NOMO-1 (cell line): ENCODE data around the gene BTRC.
A peak's percentile ranks its signal among the peaks of the same experiment; 100 is the strongest.
"Not testable (repeated sequence)": the region's sequence is repeated elsewhere in the genome, so short reads cannot be mapped to it uniquely, and the experiment has no call there.

ENCODE experiments used
- DNase-seq, 2 experiments: peaks; one replicate each; lab custom pipeline; 2025; ENCODE audit not compliant: unreplicated experiment in 2 of 2; lab: John Stamatoyannopoulos, UW

Gene BTRC

DNA sequence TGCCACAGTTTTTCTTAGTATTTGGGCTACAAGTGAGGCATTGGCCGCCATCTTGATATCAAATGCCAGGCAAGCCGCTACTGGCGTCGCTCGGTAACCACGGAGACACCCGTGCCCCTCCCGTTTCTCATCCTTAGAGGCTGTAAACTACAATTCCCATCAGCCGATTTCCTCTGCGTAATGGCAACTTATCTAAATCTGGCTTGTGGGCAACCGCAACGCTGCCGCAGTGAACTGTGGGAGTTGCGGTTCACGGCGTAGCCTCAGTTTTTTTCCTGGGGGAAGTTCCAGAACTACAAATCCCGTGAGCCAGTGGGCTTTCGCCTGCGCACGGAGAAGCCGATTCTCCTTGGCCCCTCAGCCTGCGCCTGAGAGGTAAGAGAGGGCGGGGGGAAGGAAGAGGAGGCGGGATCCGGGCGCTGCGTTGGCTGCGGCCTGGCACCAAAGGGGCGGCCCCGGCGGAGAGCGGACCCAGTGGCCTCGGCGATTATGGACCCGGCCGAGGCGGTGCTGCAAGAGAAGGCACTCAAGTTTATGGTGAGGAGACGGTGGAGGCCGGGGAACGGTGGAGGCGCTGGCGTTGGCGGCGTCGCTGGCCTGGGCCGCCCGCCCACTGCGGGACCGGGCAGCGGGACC is at the start of gene BTRC:
TSS of gene BTRC (plus strand) at position 474 of the 636 bp plus-strand sequence. CDS start at position 490, 16 bp downstream.
- peak; percentile 99 for DNase-seq

DNA sequence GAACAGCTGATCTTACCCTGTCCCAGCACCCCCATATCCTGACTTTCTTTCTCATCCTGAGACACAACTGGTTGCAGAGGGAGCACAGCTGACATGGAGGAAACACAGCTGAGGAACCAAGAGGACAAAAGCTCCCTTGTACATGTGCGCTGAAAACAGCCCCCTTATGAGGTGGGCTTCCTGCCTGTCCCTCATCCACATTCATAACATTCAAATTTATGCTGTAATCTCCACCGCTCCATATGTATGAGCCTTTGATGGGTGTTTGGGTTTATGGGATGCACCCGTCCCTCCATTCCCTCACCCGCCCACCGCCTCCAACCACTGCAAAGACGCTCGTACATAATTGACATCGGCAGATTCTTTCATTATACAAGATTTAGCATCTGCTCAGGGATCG is 49.6 kb upstream of the BTRC start:
- DNase-seq: no peak

DNA sequence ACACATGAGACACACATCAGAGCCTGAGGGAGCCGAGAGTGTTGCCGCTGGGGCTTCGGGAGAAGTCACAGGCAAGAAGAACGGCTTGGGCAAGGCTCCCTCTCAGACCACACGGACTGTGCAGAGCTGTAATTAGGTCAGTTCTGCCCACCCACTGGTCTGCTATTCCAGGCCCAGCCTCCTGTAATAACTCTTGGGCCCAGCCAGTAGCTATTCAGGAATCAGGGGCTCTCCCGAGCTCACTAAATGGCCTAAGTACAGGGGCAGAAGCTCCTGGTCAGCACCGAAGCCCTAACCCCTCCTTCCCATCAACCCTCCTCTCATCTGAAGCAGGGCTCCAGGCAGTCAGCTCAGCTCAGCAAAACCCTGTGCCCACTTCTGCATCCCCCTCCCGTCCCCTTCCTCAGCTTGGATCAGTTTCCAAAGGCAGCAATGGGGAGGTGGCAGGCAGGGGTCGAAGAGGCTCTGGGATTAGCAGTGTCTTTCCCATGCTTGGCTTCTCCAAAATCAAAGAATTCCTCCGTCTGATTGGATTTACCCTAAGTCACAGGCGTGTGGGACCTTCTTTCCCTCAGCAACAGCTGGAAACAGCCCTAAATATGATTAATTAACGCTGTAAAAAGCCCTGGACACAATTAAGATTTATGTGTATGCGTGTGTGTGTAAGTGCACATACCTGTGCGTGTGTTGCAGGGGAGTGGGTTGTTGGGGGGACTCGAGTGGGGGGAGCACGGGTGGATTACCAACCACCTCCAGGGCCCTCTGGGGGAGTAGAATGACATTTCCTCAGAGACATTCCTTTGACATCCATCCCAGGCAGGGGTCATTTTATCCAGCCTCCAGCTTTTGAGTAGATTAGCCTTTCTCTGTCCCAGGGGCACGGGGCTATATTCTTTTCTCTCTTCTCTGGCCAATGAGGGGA is 48.4 kb upstream of the BTRC start:
- no peak for DNase-seq

DNA sequence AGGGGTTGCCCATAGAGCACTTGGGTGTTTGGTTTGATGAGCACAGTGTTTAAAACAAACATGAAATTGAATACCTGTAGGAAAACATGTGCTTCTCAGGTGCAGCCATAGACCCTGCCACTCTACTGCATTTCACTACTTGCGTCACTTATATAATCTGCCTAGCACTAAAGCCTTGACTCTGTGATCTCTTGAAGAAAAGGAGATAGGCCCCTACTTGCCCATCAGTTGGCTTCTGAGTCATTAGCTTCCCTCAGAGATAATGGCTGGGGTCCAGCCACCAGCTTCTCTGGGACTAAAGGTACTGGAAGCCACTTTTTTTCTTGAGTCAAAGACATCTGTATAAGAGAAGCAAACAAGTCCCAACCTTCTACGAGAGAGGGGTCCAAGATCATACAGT is 45.9 kb upstream of the BTRC start:
- no peak for DNase-seq

DNA sequence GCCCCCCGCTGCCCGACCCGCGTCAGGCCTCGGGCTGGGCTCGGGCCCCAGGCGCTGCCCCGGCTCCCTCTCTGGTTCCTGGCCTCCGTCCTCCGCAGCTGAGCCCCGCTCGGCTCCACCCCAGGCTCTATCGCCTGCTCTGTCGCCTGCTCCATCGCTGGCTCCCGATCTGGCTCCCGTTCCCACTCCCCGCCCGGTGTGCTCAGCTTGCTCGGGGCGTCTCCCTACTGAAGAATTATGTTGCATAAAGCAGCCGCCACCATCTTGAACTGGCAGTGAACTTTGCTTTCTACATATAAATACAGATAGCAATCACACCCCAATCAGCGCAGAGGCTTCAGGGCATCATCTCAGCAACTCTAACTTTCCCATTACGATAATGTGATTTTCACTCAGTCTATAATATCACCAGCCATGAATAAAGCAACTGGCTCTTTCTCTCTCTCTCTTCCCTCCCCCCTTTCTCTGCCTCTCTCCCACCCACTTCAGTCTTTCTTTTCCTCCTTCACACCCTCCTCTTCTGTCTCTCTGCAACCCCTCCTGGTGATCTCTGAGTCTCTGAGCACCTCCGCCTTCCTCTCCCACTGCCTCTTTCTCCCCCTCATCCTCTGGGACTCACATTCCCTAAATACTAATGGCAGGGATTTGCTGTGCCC is 43.3 kb upstream of the BTRC start:
- no peak for DNase-seq

DNA sequence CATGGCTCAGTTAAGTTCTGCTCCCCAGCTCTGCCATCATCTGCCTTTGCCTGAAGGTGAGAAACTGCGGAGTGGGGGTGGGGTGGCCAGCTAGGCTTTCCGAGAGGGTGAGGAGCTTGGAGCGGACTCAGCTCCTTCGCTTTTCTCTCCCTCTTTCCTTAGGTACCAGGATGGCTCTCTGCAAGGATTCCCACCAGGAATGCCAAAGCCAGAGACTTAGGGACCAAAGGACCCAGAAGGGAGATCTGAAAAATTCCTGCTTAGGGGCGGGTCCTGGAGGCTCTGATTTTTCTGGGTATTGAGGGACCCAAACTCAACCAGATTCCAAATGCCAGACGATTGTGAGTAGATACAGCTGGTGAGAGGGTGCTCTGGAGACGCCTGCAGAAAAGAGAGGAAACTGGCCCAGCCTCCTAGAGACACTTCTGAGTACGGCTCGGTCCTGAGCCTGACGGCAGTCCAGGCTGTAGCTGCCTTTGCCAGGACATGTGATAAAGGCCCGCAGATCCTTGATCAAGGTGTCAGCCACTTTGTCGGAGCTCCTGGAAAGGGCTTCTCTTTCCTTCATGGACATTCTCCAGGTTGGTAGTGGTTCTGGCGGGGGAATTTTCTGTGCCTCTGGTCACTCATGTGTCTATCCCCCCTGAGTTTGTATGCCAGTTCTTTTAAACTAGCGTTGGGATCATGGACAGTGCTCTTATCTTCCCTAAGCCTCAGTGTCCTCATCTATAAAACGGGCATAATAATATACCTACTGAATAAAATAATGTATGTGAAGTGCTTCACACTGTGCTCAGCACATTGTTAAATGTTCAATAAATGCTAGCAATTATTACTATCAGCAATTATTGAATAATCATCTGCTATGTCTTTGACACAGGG is 42.5 kb upstream of the BTRC start:
- no peak for DNase-seq

DNA sequence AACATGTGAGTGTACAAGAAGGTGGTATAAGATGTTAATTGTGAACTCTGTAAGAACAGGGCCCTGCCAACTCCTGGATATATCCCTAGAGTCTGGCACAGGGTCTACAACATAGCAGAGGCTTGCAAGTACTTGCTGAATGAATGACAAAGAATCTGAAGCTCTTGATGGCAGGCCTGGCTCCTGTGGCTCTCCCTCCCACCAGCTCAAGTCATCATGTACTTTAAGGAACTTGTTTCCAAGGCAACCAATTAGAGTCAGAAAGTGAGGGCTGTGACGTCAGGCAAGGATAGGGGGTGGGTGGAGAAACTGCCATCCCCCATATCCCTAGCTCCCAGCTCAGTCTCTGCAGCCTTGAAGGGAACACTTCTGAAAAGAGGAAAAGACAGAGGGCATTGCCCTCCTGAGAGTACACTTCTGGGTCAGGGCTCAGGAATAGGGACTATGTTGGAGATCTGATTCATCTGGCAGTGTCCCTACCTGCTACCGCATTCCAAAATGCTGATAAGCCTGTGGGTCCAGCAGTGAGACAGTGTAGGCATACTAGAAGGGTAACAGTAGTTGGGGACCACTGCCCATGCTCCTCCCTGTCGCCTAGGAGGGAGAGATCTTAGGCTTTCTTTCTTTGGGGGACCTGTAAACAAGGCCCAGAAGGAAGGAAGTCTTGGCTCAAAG is 34.6 kb upstream of the BTRC start:
- no peak for DNase-seq

DNA sequence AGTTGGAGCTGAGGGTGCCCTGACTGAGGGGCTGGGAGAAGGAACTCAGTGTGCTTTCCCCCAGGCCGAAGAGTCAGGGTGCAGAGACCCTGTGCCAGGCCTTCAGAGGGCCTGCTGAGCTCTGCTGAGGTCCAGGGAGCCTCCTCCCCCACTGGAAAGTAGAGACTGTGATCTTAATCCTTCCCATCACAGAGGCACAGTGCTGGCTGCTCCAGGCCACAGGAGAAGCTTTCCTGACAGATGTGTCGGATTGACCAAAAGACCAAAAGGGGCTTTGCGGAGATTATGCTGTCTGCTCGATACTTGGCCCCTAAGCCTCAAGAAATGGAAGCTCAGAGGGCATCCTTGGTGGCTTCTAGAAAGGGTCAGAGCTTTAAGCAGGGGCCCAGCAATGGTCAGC is 32.9 kb upstream of the BTRC start:
- no peak for DNase-seq

DNA sequence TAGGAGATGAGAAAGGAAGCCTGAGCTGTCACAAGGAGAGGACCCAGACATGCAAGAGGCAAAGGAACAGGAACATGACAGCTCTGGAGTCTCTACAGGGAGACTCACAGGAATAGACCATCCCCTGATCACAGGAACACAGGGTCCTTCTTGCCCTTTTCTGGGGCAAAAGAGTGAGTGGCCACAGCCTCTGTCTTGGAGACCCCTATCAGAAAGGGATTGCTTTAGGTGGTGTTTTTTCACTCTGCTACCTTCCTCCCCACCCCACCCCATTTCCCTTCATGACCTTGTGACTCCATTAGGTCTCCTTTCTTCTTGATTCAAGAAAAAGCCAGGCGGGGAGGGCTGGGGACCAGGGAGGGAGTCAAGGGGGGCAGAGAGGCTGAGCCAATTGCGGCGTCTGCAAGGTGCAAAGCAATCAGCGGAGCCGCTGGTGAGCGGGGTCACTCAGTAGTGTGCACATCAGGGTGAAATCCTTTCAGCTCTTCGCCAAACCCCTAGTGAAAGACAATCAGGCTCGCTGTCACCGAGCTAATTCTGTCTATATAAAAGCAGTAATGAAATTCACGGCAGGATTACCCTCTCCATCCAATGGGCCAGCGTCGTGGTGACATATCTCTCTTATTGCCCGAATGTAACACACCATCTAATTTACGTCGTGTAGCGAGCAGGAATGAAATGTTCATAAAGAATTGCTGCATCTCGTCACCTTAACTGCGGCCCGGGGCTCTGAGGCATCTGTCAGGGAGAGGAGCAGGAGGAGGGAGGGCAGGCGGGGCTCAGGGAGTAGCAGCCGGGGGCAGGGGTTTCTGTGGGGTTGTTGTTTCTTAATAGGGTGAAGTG is 31.5 kb upstream of the BTRC start:
- no peak for DNase-seq

DNA sequence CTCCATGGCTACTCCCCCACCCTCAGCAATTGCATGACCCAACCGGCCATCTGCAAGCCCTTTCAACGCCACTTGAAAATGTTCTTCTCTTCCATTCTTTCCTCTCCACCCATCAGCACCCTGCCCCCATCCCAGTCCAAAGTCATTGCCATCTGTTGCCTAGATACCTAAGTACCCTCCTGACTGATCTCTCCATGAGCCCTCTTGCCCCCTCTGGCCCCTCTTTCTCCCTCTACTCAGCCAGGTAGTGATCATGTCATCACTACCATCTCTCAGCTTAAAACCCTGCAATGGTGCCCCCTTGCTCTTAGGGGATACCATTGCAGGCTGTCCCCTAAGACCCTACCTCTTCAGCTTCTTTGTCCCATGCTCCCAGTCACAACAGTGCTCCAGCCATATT is 30.5 kb upstream of the BTRC start:
- no peak for DNase-seq

DNA sequence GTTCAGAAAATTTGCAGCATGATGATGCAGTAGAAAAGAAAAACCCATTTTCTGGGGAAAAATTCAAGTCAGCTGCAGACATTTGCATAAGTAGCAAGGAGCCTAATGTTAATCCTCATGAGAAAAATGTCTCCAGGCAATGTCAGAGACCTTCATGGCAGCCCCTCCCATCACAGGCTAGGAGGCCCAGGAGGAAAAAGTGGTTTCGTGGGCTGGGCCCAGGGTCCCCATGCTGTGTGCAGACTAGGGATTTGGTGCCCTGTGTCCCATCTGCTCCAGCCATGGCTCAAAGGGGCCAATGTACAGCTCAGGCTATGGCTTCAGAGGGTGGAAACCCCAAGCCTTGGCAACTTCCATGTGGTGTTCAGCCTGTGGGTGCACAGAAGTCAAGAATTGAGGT is 26.5 kb upstream of the BTRC start:
- DNase-seq: not testable (repeated sequence)

DNA sequence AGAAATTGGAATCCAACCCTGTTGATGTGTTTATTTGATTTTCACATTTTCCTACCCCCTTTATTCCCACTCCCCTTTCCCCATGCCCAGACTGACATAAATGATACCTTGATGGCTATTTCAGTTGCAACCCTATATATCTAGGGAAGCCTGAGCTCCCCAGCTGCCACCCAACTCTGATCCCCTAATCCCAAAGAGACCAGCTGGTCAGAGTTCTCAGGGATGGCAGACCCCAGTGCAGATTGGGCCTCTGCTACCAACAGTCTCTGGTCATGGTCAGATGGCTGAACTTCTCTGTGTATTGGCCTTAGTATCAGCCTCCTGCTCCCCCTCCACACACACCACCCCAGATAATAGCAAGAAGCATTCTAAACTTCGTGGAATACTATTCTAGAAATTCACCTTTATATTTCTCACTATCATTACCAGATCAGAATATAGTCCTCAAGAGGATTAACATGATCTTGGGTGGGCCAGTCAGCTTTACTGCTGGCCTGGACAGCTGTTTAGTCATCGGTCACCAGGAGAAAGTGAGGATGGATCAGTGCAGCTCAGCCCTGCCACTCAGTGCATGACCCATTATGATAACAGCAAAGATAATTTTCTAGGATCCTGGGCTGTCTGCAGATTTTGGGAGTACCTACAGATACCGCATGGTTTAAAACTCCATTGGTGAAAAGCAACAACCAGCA is 24.5 kb upstream of the BTRC start:
- DNase-seq: no peak

DNA sequence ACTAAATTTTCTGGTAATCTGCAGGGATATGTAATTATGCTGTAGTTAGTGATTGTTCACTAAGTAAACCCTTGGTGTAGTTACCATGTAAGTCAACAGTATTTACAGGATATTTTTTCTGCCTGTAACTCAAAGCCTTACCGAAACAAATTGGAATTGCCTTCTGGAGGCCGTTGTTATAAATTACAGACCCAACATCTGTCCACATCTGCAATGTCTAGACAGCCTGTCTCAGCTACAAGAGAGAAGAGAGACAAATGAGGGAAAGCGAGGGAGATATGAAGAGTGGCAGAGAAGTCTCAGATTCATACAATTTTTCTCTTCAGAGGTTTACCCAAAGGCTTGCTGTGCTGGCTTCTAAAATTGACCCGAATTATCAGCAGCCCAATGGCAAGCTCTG is 23.7 kb upstream of the BTRC start:
- no peak for DNase-seq

DNA sequence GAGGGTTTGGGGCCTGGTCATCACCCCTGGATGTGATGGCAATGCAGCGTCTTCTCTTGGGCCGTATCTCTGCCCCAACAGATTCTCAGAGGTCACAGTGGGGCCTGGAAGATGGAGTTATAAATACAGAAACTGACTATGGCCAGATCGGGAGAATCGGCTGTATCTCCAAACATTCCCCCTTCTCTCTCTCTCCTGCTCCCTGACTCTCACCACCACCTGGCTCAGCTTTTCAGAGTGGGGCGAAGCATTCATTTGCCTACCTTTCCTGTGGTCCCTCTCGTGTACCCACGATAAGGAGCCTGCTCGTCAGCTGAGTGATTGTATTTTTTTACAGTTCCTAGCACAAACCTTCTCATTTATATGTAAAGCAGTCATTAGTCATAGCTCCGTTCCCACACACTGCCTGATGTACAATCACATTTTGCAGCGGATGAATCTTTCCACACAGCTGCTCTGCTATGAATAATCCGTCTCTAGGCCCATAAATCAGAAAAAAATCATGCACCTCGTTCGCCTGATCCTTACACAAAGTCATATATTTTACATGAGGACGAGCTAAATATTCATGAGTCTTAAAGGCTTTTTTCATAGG is 23.2 kb upstream of the BTRC start:
- DNase-seq: no peak

DNA sequence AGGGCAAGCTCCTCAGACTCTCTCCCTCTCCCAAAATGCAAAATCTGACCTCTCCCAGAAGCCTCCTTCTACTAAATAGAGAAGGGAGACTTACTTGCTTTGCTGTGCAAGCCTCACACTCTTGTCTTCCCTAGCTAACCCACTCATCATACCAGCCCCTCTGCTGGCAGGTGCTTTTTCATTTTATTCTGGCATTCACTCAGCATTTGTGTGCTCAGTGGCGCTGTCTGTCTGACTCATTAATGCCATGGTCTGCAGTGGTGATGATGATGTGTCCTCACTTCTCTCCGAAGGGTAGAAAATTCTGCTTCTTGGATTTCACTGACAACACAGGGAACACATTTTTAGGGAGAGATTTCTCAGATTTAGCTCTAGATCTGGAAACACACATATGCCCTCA is 22.0 kb upstream of the BTRC start:
- DNase-seq: no peak

DNA sequence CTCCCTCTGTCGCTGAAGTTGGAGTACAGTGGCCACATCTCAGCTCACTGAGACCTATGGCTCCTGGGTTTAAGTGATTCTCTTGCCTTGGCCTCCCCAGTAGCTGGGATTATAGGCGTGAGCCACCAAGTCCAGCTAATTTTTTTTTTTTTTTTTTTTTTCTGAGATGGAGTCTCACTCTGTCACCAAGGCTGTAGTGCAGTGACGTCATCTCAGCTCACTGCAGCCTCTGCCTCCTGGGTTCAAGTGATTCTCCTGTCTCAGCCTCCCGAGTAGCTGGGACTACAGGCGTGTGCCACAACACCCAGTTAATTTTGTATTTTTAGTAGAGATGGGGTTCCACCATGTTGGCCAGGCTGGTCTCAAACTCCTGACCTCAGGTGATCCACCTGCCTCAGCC is 19.7 kb upstream of the BTRC start:
- not testable (repeated sequence) for DNase-seq

DNA sequence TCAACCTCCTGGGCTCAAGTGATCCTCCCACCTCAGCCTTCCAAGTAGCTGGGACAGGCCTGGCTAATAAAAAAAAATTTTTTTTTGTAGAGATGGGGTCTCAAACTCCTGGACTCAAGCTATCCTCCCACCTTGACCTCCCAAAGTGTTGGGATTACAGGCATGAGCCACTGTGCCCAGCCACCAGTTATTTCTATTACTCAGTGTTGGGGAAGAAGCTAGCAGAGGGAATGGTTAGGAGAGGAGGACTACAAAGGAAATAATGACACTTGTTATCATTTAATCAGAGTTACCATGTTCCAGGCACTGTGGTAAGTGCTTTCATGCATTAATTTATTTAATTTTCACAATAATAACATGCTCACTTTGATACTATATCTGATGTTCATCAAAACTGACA is 17.6 kb upstream of the BTRC start:
- DNase-seq: no peak

DNA sequence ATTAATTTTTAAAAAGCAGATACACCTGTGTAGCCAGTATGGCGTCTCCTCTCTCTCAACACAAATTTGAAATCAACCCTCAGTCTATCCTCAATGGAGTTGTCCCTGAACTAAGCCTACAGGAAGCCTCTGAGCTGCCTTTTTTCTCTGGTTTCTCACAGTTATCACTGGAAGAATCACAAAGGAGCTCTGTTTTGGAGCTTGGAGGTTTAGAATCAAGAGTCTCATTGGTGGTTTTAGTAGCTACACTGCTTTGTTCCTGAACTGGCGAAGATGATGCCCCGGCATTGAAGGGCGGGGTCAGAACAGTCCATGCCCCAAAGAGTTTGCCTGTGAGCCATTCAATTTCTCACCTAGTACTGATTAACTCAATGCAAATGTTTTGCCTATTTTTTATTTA is 16.1 kb upstream of the BTRC start:
- no peak for DNase-seq
